Neural cell (in vitro differentiated cells): ENCODE results near the gene SAP30L. TPM values are rescaled to one million over a fixed set of nuclear protein-coding genes. Genes with fewer than 3 reads are reported as not detected.

Source experiments
- H2AFZ ChIP-seq: fragments of 200-600, 300-800 bp; sonication (generic), shearing (Covaris generic); 2 replicates; pipeline ENCODE4 v1.6.0; 2014; ENCODE audit warnings: low read depth, mild to moderate bottlenecking, antibody characterized with exemption, low read length, moderate library complexity
- H3F3A ChIP-seq: fragments of 200-600 bp; shearing (Covaris generic); 2 replicates; pipeline ENCODE4 v1.6.1; 2016; ENCODE audit warnings: mild to moderate bottlenecking, moderate library complexity, mixed read lengths, antibody characterized with exemption, low read length; ENCODE audit not compliant: insufficient read depth, poor library complexity, severe bottlenecking
- H3K27ac ChIP-seq: fragments of 200-600, 300-800 bp; sonication (generic), shearing (Covaris generic); 2 replicates; pipeline ENCODE4 v1.5.1; 2014; ENCODE audit warnings: mild to moderate bottlenecking, low read length, moderate library complexity
- H3K27me3 ChIP-seq: fragments of 300-800, 200-600 bp; sonication (generic), shearing (Covaris generic); 2 replicates; pipeline ENCODE4 v1.6.0; 2014; ENCODE audit warnings: mild to moderate bottlenecking, low read depth, low read length, moderate library complexity; ENCODE audit not compliant: insufficient read depth
- H3K36me3 ChIP-seq: fragments of 300-800, 200-600 bp; sonication (generic), shearing (Covaris generic); 2 replicates; pipeline ENCODE4 v1.5.1; 2014; ENCODE audit warnings: mild to moderate bottlenecking, antibody characterized with exemption, low read length, moderate library complexity; ENCODE audit not compliant: insufficient read depth
- H3K4me2 ChIP-seq: fragments of 300-800, 200-600 bp; sonication (generic), shearing (Covaris generic); 2 replicates; pipeline ENCODE4 v1.6.0; 2014; ENCODE audit warnings: mild to moderate bottlenecking, low read length
- H3K4me3 ChIP-seq: fragments of 300-800, 200-600 bp; sonication (generic), shearing (Covaris generic); 2 replicates; pipeline ENCODE4 v1.5.1; 2014; ENCODE audit warnings: mild to moderate bottlenecking, low read length, moderate library complexity
- H3K79me2 ChIP-seq: fragments of 200-600 bp; shearing (Covaris generic); replicated peaks from 2 replicates; pipeline ENCODE4 v1.6.0; 2014; ENCODE audit warnings: mild to moderate bottlenecking, low read length, moderate library complexity; ENCODE audit not compliant: insufficient read depth
- H3K9ac ChIP-seq: fragments of 300-800, 200-600 bp; sonication (generic), shearing (Covaris generic); 2 replicates; pipeline ENCODE4 v1.6.1; 2016; ENCODE audit warnings: mild to moderate bottlenecking, low read length, mixed read lengths
- H3K9me2 ChIP-seq: fragments of 200-600 bp; shearing (Covaris generic); 2 replicates; pipeline ENCODE4 v1.6.1; 2016; ENCODE audit warnings: mild to moderate bottlenecking, low read length, mixed read lengths; ENCODE audit not compliant: insufficient read depth
- H3K9me3 ChIP-seq: fragments of 200-600, 300-800 bp; sonication (generic), shearing (Covaris generic); 2 replicates; pipeline ENCODE4 v1.6.1; 2016; ENCODE audit warnings: mild to moderate bottlenecking, mixed run types, low read length, moderate library complexity, mixed read lengths
- H4K20me1 ChIP-seq: fragments of 200-600 bp; shearing (Covaris generic); 2 replicates; pipeline ENCODE4 v1.6.1; 2016; ENCODE audit warnings: mild to moderate bottlenecking, mixed run types; ENCODE audit not compliant: insufficient read depth
- CTCF ChIP-seq: fragments of 450-650 bp; IDR thresholded peaks from 2 replicates; pipeline ENCODE4 v1.5.1; 2014; ENCODE audit warnings: antibody characterized with exemption, mild to moderate bottlenecking, moderate library complexity; ENCODE audit not compliant: poor library complexity, severe bottlenecking
- EP300 ChIP-seq: fragments of 450-650 bp; conservative IDR thresholded peaks from 2 replicates; pipeline ENCODE4 v1.6.1; 2014; ENCODE audit warnings: antibody characterized with exemption, mild to moderate bottlenecking, moderate library complexity; ENCODE audit not compliant: poor library complexity, severe bottlenecking
- EZH2 ChIP-seq: fragments of 200-600, 300-800 bp; shearing (Covaris generic), sonication (generic); IDR thresholded peaks from 2 replicates; pipeline ENCODE4 v1.6.1; 2014; ENCODE audit warnings: antibody characterized with exemption, low read length, borderline replicate concordance, mild to moderate bottlenecking; ENCODE audit not compliant: insufficient read depth, poor library complexity, severe bottlenecking
- MXI1 ChIP-seq: fragments of 450-650 bp; conservative IDR thresholded peaks from 2 replicates; pipeline ENCODE4 v1.6.1; 2014; ENCODE audit warnings: antibody characterized with exemption, mild to moderate bottlenecking; ENCODE audit not compliant: poor library complexity, severe bottlenecking
- POLR2AphosphoS5 ChIP-seq: IDR thresholded peaks from 2 replicates; pipeline ENCODE4 v1.6.1; 2012
- RAD21 ChIP-seq: fragments of 450-650 bp; conservative IDR thresholded peaks from 2 replicates; pipeline ENCODE4 v1.6.1; 2014; ENCODE audit warnings: antibody characterized with exemption, mild to moderate bottlenecking, moderate library complexity
- REST ChIP-seq: IDR thresholded peaks from 2 replicates; pipeline ENCODE4 v1.6.1; 2012; ENCODE audit warnings: borderline replicate concordance
- SMC3 ChIP-seq: fragments of 450-650 bp; conservative IDR thresholded peaks from 2 replicates; pipeline ENCODE4 v1.6.1; 2014; ENCODE audit warnings: antibody characterized with exemption, mild to moderate bottlenecking, moderate library complexity; ENCODE audit not compliant: poor library complexity
- TAF1 ChIP-seq: IDR thresholded peaks from 2 replicates; pipeline ENCODE4 v1.6.1; 2012; ENCODE audit warnings: low read depth
- polyA plus RNA-seq: library from polyadenylated mRNA; depleted of rRNA; stranded (reverse); fragments of >200 nt; gene quantifications from 2 replicates; pipeline ENCODE4 v1.2.3, GENCODE V29; 2014

The SAP30L gene
- polyA plus RNA-seq, 1 donor from 2014 or later: 18.5 TPM

GRCh38 chr5:154506716-154507080 is 60.9 kb downstream of the SAP30L start:
- no peaks in the 10 kb centered on the region for H4K20me1 ChIP-seq
- no peaks in the 10 kb centered on the region for H3K9me2 ChIP-seq

GRCh38 chr5:154508114-154508513 is 62.3 kb downstream of the SAP30L start:
- no peaks in the 10 kb centered on the region for H3K9me2 ChIP-seq
- no peaks in the 10 kb centered on the region for H3K36me3 ChIP-seq
- no peaks in the 10 kb centered on the region for H3F3A ChIP-seq
- H3K9ac ChIP-seq: no peak overlapping the region
- H2AFZ ChIP-seq: no peak overlapping the region
- no peaks in the 10 kb centered on the region for H3K79me2 ChIP-seq
- H3K27me3 ChIP-seq: no peaks in the 10 kb centered on the region
- no peak overlapping the region for H3K4me3 ChIP-seq
- H3K27ac ChIP-seq: no peak overlapping the region
- H3K4me2 ChIP-seq: no peak overlapping the region
- H4K20me1 ChIP-seq: no peaks in the 10 kb centered on the region
- H3K9me3 ChIP-seq: no peaks in the 10 kb centered on the region
- TF ChIP-seq EZH2 (no peak), EP300 (no peak), POLR2AphosphoS5 (no peak), SMC3 (no peak), CTCF (no peak), TAF1 (no peak), REST (no peak)

More at GRCh38 chr5:154506716-154507080, 60.9 kb downstream of the SAP30L start:
- Histone ChIP-seq H3K27ac (no peak overlapping the region), H3F3A (no peaks in the 10 kb centered on the region), H2AFZ (no peak overlapping the region), H3K79me2 (no peaks in the 10 kb centered on the region), H3K9me3 (no peaks in the 10 kb centered on the region), H3K4me2 (no peak overlapping the region), H3K36me3 (no peaks in the 10 kb centered on the region), H3K27me3 (no peaks in the 10 kb centered on the region), H3K4me3 (no peak overlapping the region), H3K9ac (no peak overlapping the region)
- TF ChIP-seq EP300 (no peak), EZH2 (no peak), RAD21 (no peak), REST (no peak), MXI1 (no peak), CTCF (no peak), SMC3 (no peak), TAF1 (no peak), POLR2AphosphoS5 (no peak)
